HL-60 (cell line): ENCODE results near the gene KLF9.

ENCODE experiments used
- DNase-seq, 2 experiments: peaks; one replicate each; pipeline ENCODE4 v3.0.0-alpha.2; 2010 to 2020; ENCODE audit warnings: low read depth in 1 of 2, low spot score in 1 of 2
- H3K27ac ChIP-seq: fragments of 250-450 bp; sonication (Bioruptor Pico); replicated peaks from 2 replicates; pipeline ENCODE4 v1.5.1; 2020; ENCODE audit warnings: mild to moderate bottlenecking, moderate library complexity
- H3K27me3 ChIP-seq: fragments of 250-450 bp; sonication (Bioruptor Pico); 2 replicates; pipeline ENCODE4 v1.5.1; 2021; ENCODE audit warnings: mild to moderate bottlenecking, moderate library complexity; ENCODE audit not compliant: insufficient read depth, poor library complexity, severe bottlenecking
- H3K4me3 ChIP-seq: replicated peaks from 2 replicates; pipeline ENCODE4 v1.5.1; 2011; ENCODE audit warnings: mild to moderate bottlenecking, control low read depth, low read length; ENCODE audit not compliant: insufficient read depth
- GABPA ChIP-seq: IDR thresholded peaks from 2 replicates; pipeline ENCODE4 v1.6.1; 2012; ENCODE audit warnings: low read depth
- POLR2AphosphoS5 ChIP-seq: IDR thresholded peaks from 2 replicates; pipeline ENCODE4 v1.6.1; 2012; ENCODE audit warnings: low read depth
- REST ChIP-seq: IDR thresholded peaks from 2 replicates; pipeline ENCODE4 v1.6.1; 2012; ENCODE audit warnings: low read depth; ENCODE audit not compliant: insufficient replicate concordance
- SPI1 ChIP-seq: IDR thresholded peaks from 2 replicates; pipeline ENCODE4 v1.6.1; 2012; ENCODE audit warnings: low read depth, mild to moderate bottlenecking, borderline replicate concordance
- TF ChIP-seq, protein P1 (sequence below): IDR thresholded peaks from one replicate; pipeline ENCODE4 v1.5.1; 2011; ENCODE audit warnings: low read length, control low read depth, inconsistent platforms; ENCODE audit not compliant: insufficient read depth

The KLF9 gene

DNA sequence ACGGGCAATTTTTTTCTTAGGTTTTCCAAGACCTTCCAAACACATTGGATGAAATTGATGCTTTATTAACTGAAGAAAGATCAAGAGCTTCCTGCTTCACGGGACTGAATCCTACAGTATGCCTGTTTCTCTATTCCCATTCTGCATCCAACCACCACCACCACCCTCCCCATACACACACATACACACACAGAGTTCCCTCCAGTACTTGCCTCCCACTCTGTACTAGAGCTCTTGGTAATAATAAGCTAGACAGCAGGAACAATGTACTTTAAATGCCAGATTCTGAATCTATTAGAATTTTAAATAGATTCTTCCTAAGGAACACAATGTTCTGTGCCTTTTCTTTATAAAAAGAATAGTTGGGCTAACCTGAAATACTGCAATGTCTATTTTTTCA is 67.4 kb downstream of the KLF9 start:
- Histone ChIP-seq H3K27ac (no peak overlapping the region), H3K27me3 (no peaks in the 10 kb centered on the region), H3K4me3 (no peak overlapping the region)
- TF ChIP-seq POLR2AphosphoS5, result no peak
- no peak for TF ChIP-seq SPI1
- no peak for TF ChIP-seq GABPA
- TF ChIP-seq REST, result no peak
- TF ChIP-seq, protein P1, sequence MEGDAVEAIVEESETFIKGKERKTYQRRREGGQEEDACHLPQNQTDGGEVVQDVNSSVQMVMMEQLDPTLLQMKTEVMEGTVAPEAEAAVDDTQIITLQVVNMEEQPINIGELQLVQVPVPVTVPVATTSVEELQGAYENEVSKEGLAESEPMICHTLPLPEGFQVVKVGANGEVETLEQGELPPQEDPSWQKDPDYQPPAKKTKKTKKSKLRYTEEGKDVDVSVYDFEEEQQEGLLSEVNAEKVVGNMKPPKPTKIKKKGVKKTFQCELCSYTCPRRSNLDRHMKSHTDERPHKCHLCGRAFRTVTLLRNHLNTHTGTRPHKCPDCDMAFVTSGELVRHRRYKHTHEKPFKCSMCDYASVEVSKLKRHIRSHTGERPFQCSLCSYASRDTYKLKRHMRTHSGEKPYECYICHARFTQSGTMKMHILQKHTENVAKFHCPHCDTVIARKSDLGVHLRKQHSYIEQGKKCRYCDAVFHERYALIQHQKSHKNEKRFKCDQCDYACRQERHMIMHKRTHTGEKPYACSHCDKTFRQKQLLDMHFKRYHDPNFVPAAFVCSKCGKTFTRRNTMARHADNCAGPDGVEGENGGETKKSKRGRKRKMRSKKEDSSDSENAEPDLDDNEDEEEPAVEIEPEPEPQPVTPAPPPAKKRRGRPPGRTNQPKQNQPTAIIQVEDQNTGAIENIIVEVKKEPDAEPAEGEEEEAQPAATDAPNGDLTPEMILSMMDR, result no peak
- no peak for DNase-seq

GRCh38 chr9:70340572-70340971 is 73.9 kb downstream of the KLF9 start:
- no peak for DNase-seq
- no peak for TF ChIP-seq SPI1
- TF ChIP-seq, protein P1, result peak; percentile 2
- H3K27ac ChIP-seq, result no peak overlapping the region
- no peaks in the 10 kb centered on the region for H3K27me3 ChIP-seq
- no peak overlapping the region for H3K4me3 ChIP-seq
